ENCODE data around the gene NACC1.
A peak's percentile ranks its signal among the peaks of the same experiment; 100 is the strongest.

Gene NACC1

DNA sequence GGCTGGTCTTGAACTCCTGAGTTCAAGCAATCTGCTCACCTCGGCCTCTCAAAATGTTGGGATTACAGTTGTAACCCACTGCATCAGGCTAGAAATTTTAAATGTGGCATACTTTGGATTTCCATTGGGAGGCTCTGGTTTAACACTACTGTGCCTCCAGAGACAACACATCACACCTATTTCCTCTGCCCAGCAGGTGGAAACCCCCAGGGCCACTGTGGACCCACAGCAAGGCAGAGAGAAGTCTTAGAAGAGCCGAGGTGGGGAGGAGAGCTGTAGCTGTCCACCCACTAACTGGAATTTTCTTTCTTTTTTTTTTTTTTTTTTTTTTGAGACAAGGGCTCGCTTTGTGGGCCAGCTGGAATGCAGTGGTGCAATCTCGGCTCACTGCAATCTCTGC, 71.5 kb downstream of the NACC1 start:
- DNase-seq (ENCODE audit: low read depth): peak; percentile 21
- no peak overlapping the region for H3K4me3 ChIP-seq (ENCODE audit: low read depth, low read length)
- TF ChIP-seq CTCF (conservative IDR thresholded peaks at IDR 0.05; ENCODE audit: low read depth, low read length): no peak
